Right cardiac atrium (tissue), 5 donors: ENCODE measurements around the gene MGAT4A. TPM values are rescaled to one million over a fixed set of nuclear protein-coding genes. Genes with fewer than 3 reads are reported as not detected.

ENCODE experiments used
- ATAC-seq, 2 donors: fragments of 200-7000 bp; cut with Tn5 transposase; one replicate each; pipeline versions ENCODE4 v1.8.0 to v1.9.1; 2020; ENCODE audit warnings: moderate library complexity in 2 of 2, mild to moderate bottlenecking in 1 of 2
- DNase-seq, 3 donors: peaks; one replicate each; pipeline ENCODE4 v3.0.0-alpha.2; 2020
- H3K27ac ChIP-seq: one replicate; pipeline ENCODE4 v1.5.1; 2013; ENCODE audit warnings: mild to moderate bottlenecking, low read length, control low read depth, moderate library complexity
- H3K27me3 ChIP-seq: one replicate; pipeline ENCODE4 v1.6.1; 2013; ENCODE audit not compliant: control insufficient read depth, insufficient read depth
- H3K4me1 ChIP-seq: one replicate; pipeline ENCODE4 v1.6.1; 2013; ENCODE audit warnings: low read length; ENCODE audit not compliant: control insufficient read depth, insufficient read depth
- H3K4me3 ChIP-seq: one replicate; pipeline ENCODE4 v1.5.1; 2013; ENCODE audit warnings: low read length, control low read depth
- H3K9me3 ChIP-seq: one replicate; pipeline ENCODE4 v1.6.1; 2013; ENCODE audit warnings: low read length; ENCODE audit not compliant: control insufficient read depth
- WGBS: extraction: QIAGEN DNeasy Blood & Tissue Kit; methylation state at CpG from one replicate; pipeline ENCODE4 v1.1.7; 2013; 5-methylcytosine and 5-hydroxymethylcytosine counted together
- intact Hi-C, 4 donors: fragments of 100-400 bp; cut with DNase I; formaldehyde crosslinking; loops; one replicate each; pipeline versions ENCODE4 v1.11.0 to v1.14.0; 2022 to 2023
- polyA plus RNA-seq: library from polyadenylated mRNA; stranded (reverse); fragments of 200-250 nt; gene quantifications from one replicate; pipeline ENCODE4 v1.2.3, GENCODE V29; 2013
- total RNA-seq, 4 donors: library from RNA; stranded (reverse); fragmentation: NEBNext Ultra II Directional; extraction: Animal tissue kit (Norgen Biotek cat#: 25700); gene quantifications; one replicate each; pipeline ENCODE4 v1.2.1, GENCODE V29; 2021
- donor health status: healthy with polysubstance abuse.
- donor health status: DM: no; HTN: yes; CAD: no.
- donor health status: DM: no; HTN: no; CAD: no.
- donor health status: DM: no; HTN: yes; CAD: no; lungs with severe emphysema.
- donor health status: DM: yes; HTN: yes; CAD: no.

Gene MGAT4A
- total and polyA plus RNA-seq, 5 donors, result 5.2 to 37.2 (median 24.9) TPM

GRCh38 chr2:98771721-98772524 is 41.0 kb upstream of the MGAT4A start:
- H3K4me3 ChIP-seq, result no peak overlapping the region
- DNase-seq, result no peak
- H3K27ac ChIP-seq, result no peak overlapping the region
- no peaks in the 10 kb centered on the region for H3K9me3 ChIP-seq
- 34% methylated on average over 17 of the region's 17 CpGs for WGBS
- no peaks in the 10 kb centered on the region for H3K27me3 ChIP-seq
- intact Hi-C loops, result no loop called here
- H3K4me1 ChIP-seq, result peaks cover 2% of the 10 kb centered on the region
- peak in 1 of 2 donors; percentile 31 for ATAC-seq

GRCh38 chr2:98771264-98771663 is 40.3 kb upstream of the MGAT4A start:
- 87% methylated on average over 2 of the region's 2 CpGs for WGBS
- intact Hi-C loops, result no loop called here

GRCh38 chr2:98769784-98770183 is 38.9 kb upstream of the MGAT4A start:
- 77% methylated on average over 14 of the region's 14 CpGs for WGBS
- intact Hi-C loops, result no loop called here
- ATAC-seq (no peak), DNase-seq (no peak)
- Histone ChIP-seq H3K27me3 (no peaks in the 10 kb centered on the region), H3K4me1 (peaks cover 2% of the 10 kb centered on the region), H3K4me3 (no peak overlapping the region), H3K9me3 (no peaks in the 10 kb centered on the region), H3K27ac (no peak overlapping the region)

More at GRCh38 chr2:98771264-98771663, 40.3 kb upstream of the MGAT4A start:
- Histone ChIP-seq H3K27ac (no peak overlapping the region), H3K9me3 (no peaks in the 10 kb centered on the region), H3K4me3 (no peak overlapping the region), H3K4me1 (peaks cover 2% of the 10 kb centered on the region), H3K27me3 (no peaks in the 10 kb centered on the region)
- DNase-seq (no peak), ATAC-seq (no peak)

- peaks cover 2% of the 10 kb centered on the region for H3K4me1 ChIP-seq
- DNase-seq (no peak), ATAC-seq (no peak)
- intact Hi-C loops, result no loop called here
- no peaks in the 10 kb centered on the region for H3K27me3 ChIP-seq
- H3K4me3 ChIP-seq, result no peak overlapping the region
- no peak overlapping the region for H3K27ac ChIP-seq
- 86% methylated on average over 6 of the region's 6 CpGs for WGBS
- no peaks in the 10 kb centered on the region for H3K9me3 ChIP-seq
Measured at GRCh38 chr2:98769114-98769476, 38.2 kb upstream of the MGAT4A start.

DNA sequence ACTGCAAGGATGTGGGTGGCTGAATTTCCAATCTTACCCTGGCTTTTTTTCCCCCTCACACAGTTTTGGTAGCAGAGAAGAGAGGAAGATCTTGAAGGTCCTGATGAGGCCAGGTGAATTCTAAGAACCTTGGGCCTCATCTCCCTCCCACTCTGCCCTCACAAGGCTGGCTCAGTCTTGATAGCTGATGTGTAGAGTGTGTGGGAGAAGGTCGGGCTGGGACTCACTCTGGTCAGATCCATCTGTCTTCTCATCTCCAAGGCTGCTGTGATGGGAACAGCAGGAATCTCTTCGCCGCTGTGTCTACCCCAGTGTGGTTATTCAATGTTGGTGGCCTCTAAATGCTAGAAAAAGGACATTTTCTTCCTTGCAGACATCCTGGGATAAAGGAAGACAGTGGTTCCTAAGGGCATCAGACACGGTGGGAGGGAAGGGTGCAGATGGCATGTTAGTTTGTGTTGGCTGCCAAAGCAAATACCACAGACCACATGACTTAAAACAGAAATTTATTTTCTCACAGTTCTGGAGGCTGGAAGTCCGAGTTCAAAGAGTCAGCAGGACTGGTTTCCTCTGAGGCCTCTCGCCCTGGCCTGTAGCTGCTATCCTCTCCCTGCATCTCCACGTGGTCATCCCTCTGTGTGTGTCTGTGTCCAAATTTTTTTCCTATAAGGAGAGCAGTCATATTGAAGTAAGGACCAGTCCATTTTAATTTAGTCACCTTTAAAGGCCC is 37.6 kb upstream of the MGAT4A start:
- intact Hi-C loops, result no loop called here
- 58% methylated on average over 7 of the region's 7 CpGs for WGBS
- Histone ChIP-seq H3K4me1 (peaks cover 2% of the 10 kb centered on the region), H3K4me3 (no peak overlapping the region), H3K9me3 (no peaks in the 10 kb centered on the region), H3K27ac (no peak overlapping the region), H3K27me3 (no peaks in the 10 kb centered on the region)
- DNase-seq (no peak), ATAC-seq (peak in 1 of 2 donors; percentile 41)

DNA sequence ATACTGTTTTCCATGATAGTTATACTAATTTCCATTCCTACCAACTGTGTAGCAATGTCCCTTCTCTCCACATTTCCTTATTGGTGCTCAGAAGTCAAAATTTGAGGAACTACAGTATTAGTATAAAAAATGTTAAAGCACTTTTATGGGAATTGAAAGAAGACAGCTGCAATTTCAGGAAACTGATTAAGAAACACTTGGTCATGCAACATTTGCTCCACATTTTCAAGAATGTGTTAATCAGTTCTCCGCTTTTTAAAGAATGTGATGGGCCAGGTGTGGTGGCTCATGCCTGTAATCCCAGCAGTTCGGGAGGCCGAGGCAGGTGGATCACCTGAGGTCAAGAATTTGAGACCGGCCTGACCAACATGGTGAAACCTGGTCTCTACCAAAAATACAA is 33.6 kb upstream of the MGAT4A start:
- Histone ChIP-seq H3K27me3 (no peaks in the 10 kb centered on the region), H3K9me3 (no peaks in the 10 kb centered on the region), H3K4me3 (no peak overlapping the region), H3K4me1 (peaks cover 2% of the 10 kb centered on the region), H3K27ac (no peak overlapping the region)
- DNase-seq, result no peak
- ATAC-seq, result no peak
- intact Hi-C loops, result no loop called here
- WGBS, result 85% methylated on average over 4 of the region's 4 CpGs

GRCh38 chr2:98763209-98763951 is 32.4 kb upstream of the MGAT4A start:
- 79% methylated on average over 6 of the region's 6 CpGs for WGBS
- no peak for ATAC-seq
- intact Hi-C loops, result no loop called here
- Histone ChIP-seq H3K27ac (no peak overlapping the region), H3K9me3 (no peaks in the 10 kb centered on the region), H3K4me3 (no peak overlapping the region), H3K4me1 (no peaks in the 10 kb centered on the region), H3K27me3 (no peaks in the 10 kb centered on the region)
- DNase-seq, result no peak

- no peaks in the 10 kb centered on the region for H3K9me3 ChIP-seq
- H3K27me3 ChIP-seq, result no peaks in the 10 kb centered on the region
- intact Hi-C loops, result no loop called here
- no peak overlapping the region for H3K4me3 ChIP-seq
- DNase-seq, result no peak
- H3K4me1 ChIP-seq, result peaks cover 5% of the 10 kb centered on the region
- 85% methylated on average over 6 of the region's 6 CpGs for WGBS
- H3K27ac ChIP-seq, result no peak overlapping the region
- ATAC-seq, result no peak
Measured at GRCh38 chr2:98761909-98762308, 31.0 kb upstream of the MGAT4A start.

- Histone ChIP-seq H3K9me3 (no peaks in the 10 kb centered on the region), H3K4me3 (no peak overlapping the region), H3K4me1 (peaks cover 5% of the 10 kb centered on the region), H3K27me3 (no peaks in the 10 kb centered on the region), H3K27ac (no peak overlapping the region)
- DNase-seq (no peak), ATAC-seq (no peak)
- intact Hi-C loops, result no loop called here
- 57% methylated on average over 9 of the region's 9 CpGs for WGBS
Measured at GRCh38 chr2:98761267-98761781, 30.4 kb upstream of the MGAT4A start.

DNA sequence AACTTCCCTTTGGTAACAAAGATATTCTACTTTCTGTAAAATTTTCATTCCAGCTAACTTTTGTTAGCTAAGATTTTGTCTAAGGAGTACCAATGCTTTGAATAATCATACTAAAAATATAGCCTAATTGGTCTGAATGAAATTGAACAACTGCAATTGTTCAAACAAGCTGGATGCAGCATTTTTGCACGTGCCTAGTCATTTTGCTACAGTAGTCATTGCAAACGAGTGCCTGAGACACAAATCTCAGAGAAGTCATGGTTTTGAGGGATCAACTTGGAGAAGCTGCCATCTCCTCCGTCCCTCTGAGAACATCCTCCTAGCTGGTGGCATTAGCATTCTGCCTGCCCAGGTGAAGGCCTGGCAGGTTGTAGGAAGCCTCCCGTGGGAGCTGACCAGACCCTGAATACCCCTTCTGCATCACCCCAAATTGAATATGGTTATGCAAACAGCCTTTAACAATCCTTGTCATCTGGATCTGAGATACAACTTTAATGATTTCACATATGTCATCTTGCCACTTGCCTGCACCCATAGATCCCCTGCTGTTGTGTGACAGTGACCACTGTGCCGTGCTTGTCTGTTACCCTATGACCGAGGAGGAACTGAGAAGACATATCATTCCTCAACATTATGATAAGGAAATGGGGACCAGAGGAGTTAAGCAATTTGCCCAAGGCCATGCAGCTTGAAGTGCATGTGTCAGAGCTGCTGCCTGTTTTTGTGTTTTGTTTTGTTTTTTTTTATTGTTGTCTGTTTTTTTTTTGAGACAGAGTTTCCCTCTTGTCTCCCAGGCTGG is 29.1 kb upstream of the MGAT4A start:
- WGBS, result 71% methylated on average over 6 of the region's 6 CpGs
- intact Hi-C loops, result no loop called here
- H3K4me1 ChIP-seq, result peaks cover 5% of the 10 kb centered on the region
- H3K27ac ChIP-seq, result no peak overlapping the region
- DNase-seq (no peak), ATAC-seq (no peak)
- H3K9me3 ChIP-seq, result no peaks in the 10 kb centered on the region
- H3K27me3 ChIP-seq, result no peaks in the 10 kb centered on the region
- H3K4me3 ChIP-seq, result no peak overlapping the region
